ENCODE data around the gene TSPAN3.

- TF ChIP-seq CTCF (IDR thresholded peaks at IDR 0.05), result no peak
- TF ChIP-seq EZH2 (IDR thresholded peaks at IDR 0.05; ENCODE audit: borderline replicate concordance, insufficient read depth, low read depth, low read length, poor library complexity, severe bottlenecking), result no peak
These were observed 36.9 kb downstream of the TSPAN3 start for GRCh38 chr15:77033729-77034671.

Measured in B cell (primary cell).